D721Med (cell line): ENCODE data around the gene ARID1B.

Experiments used
- DNase-seq: peaks from one replicate; pipeline ENCODE4 v3.0.0; 2011; ENCODE audit warnings: low spot score; ENCODE audit not compliant: insufficient read length
- FAIRE-seq: peaks from 2 replicates; lab custom pipeline; 2011; peaks lifted over from hg19 to GRCh38; lab: Jason Lieb, UNC
- CTCF ChIP-seq: IDR thresholded peaks from 2 replicates; pipeline ENCODE4 v1.5.1; 2012; ENCODE audit warnings: mild to moderate bottlenecking, control low read depth; ENCODE audit not compliant: insufficient read depth; ENCODE audit errors: missing control alignments

ARID1B gene

GRCh38 chr6:156779206-156780094, 2.3 kb downstream of the ARID1B start:
- TF ChIP-seq CTCF, result no peak
- DNase-seq, result no peak
- FAIRE-seq, result no peak

GRCh38 chr6:156780102-156780641, 3.0 kb downstream of the ARID1B start:
- FAIRE-seq (peak; percentile 93), DNase-seq (no peak)
- no peak for TF ChIP-seq CTCF

GRCh38 chr6:156780962-156781853, 4.0 kb downstream of the ARID1B start:
- no peak for TF ChIP-seq CTCF
- FAIRE-seq, result no peak
- no peak for DNase-seq

- DNase-seq (no peak), FAIRE-seq (no peak)
- TF ChIP-seq CTCF, result no peak
Measured at GRCh38 chr6:156781861-156782631, 4.9 kb downstream of the ARID1B start.

- TF ChIP-seq CTCF, result no peak
- no peak for DNase-seq
- no peak for FAIRE-seq
Measured at GRCh38 chr6:156782691-156783320, 5.6 kb downstream of the ARID1B start.

GRCh38 chr6:156783958-156784357, 6.8 kb downstream of the ARID1B start:
- no peak for FAIRE-seq
- TF ChIP-seq CTCF, result no peak

More at GRCh38 chr6:156783958-156784357, 6.8 kb downstream of the ARID1B start:
- DNase-seq, result no peak
